Measurements from ENCODE around the gene IRX3.
A peak's percentile ranks its signal among the peaks of the same experiment; 100 is the strongest.

IRX3 gene

DNA sequence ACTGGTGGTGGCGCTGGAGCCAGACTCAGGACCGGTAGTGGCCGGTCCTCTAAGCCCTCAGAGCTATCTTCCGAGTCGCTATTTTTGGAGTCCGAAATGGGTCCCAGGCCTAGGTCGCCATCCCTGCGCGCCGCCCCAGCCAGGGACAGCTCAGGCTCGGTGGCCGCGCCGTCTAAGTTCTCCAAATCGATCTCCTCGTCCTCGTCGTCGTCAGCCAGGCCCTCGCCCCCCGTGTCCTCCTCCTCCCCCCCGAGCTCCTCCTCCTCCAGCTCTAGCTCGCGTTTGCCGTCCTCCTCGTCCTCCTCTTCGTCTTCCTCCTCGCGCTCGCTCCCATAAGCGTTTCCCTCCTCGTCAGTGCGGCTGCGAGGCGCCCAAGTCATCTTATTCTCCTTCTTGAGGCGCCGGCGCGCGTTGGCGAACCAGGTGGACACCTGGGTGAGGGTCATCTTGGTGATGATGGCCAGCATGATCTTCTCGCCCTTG, 1.6 kb downstream of the IRX3 start:
- Mint-ChIP-seq H3K27ac (no peak overlapping the region), H3K27me3 (peaks cover 99% of the 10 kb centered on the region), H3K9me3 (no peaks in the 10 kb centered on the region), H3K4me3 (peak overlapping the region; percentile 57 to 64), H3K4me1 (peaks cover 77% of the 10 kb centered on the region)
- no peak for ATAC-seq
- no peak for DNase-seq

DNA sequence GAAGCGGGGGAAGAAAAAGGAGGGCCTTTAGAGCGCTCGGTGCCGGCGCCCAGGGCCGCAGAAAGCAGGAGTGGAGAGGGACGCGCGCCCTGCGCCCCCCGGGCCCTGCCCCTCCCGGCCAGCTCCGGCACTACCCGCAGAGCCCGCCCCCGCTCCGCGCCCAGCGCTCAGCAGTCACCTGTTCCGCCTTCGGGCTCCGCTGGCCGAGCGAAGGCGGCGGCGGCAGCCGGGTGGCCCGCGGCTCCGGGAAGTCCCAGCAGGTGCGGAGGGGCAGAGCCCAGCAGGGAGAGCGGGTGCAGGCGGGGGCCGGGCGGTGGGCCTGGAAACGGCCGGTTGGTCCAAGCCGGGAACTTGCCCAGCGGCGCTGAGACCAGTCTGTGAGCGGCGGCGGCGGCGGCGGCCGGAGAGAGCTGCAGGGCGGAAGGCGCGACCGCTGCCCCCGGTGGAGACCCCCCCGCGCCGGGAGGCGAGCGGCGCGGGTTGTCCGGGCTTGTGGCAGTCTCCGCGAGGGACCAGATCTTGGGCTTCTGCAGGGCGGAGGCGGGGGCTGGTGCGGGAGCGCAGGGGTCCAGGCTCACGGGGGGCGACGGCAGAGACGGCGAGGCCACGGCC, 2.2 kb downstream of the IRX3 start:
- H3K4me1 Mint-ChIP-seq: peaks cover 71% of the 10 kb centered on the region
- H3K9me3 Mint-ChIP-seq: no peaks in the 10 kb centered on the region
- H3K27me3 Mint-ChIP-seq: peaks cover 99% of the 10 kb centered on the region
- peak overlapping the region; percentile 13 to 42 for H3K4me3 Mint-ChIP-seq
- DNase-seq (no peak), ATAC-seq (no peak)
- no peak overlapping the region for H3K27ac Mint-ChIP-seq

GRCh38 chr16:54283725-54284318, 2.8 kb downstream of the IRX3 start:
- no peaks in the 10 kb centered on the region for H3K9me3 Mint-ChIP-seq
- peaks cover 68% of the 10 kb centered on the region for H3K4me1 Mint-ChIP-seq
- ATAC-seq (no peak), DNase-seq (no peak)
- H3K4me3 Mint-ChIP-seq: peak overlapping the region; percentile 13 to 42
- H3K27ac Mint-ChIP-seq: no peak overlapping the region
- peaks cover 97% of the 10 kb centered on the region for H3K27me3 Mint-ChIP-seq

DNA sequence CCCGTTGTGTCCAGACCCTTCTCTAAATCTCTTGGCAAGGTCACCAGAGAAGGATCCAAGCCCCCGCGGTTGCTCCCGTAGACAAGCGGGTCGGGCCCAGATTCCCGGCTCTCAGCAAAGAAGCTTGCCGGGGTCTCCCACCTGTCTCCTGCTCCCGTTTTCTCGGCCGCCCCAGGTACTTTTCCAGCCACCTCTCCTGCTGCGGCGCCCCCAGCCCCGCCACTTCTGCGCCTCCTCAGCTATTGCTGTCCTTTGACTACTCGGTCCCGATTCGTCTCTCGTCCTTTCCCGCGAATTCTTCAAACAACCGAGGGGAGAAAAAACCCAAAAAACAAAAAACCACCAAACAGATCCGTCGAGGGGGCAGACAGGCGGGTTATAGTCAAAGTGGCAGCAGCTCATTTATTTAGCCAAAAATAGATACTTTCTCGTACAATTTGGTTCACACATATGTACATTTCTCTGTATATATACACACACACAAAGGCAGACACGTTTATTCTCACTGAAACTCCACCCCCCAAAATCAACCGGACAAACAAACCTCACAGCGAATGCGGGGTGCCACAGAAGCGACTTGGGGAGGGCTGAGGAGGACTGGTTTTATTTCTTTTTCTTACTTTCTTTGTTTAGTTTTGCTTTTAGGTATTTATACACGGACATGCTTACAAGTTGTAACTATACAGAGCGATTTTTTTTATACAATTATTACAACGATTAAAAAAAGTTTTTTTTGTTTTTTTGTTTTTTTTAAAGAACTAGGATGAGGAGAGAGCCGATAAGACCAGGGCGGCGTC, 3.5 kb downstream of the IRX3 start:
- H3K27me3 Mint-ChIP-seq: peaks cover 96% of the 10 kb centered on the region
- peaks cover 66% of the 10 kb centered on the region for H3K4me1 Mint-ChIP-seq
- no peak for ATAC-seq
- H3K27ac Mint-ChIP-seq: no peak overlapping the region
- H3K9me3 Mint-ChIP-seq: no peaks in the 10 kb centered on the region
- peak overlapping the region in 1 of 2 donors; percentile 30 for H3K4me3 Mint-ChIP-seq
- DNase-seq: no peak

- peaks cover 93% of the 10 kb centered on the region for H3K27me3 Mint-ChIP-seq
- peaks cover 62% of the 10 kb centered on the region for H3K4me1 Mint-ChIP-seq
- ATAC-seq (peak; percentile 59), DNase-seq (peak in 1 of 2 donors; percentile 37)
- peak overlapping the region; percentile 68 to 75 for H3K4me3 Mint-ChIP-seq
- no peaks in the 10 kb centered on the region for H3K9me3 Mint-ChIP-seq
- peak overlapping the region in 1 of 2 donors; percentile 74 for H3K27ac Mint-ChIP-seq
Measured at GRCh38 chr16:54282202-54282927, 4.2 kb downstream of the IRX3 start.

DNA sequence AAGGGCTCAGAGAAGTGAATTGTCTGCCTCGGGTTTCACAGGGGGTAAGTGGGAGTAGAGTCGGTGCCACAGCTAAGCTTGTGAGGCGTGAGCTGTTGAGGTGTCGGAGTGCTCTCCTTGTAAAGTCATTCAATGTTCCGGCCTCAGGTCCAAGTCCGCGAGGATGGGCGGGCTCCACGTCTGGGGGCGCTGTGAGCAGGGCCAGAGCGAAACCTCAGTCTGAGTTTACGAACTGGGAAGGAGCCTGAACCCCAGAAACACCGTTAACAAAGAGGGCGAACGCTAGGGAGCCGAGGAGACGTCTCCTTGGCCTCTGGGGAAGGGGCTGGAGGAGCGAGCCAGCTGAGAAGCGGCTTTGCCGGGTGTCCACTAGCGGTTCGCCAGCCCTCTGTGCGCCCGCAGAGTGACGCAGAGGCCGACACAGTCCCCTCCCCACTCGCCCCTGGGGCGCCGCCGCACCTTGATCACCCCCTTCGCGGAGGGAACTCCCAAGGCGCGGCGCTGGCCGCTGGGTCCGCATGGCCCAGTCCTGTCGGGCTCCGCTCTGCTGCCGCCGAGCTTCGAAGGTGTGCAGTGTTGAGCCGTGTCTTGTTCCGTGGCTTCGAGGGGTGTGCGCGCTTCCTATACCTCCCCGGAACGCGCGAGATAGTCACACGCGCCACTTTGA, 4.9 kb downstream of the IRX3 start:
- H3K27me3 Mint-ChIP-seq: peaks cover 86% of the 10 kb centered on the region
- H3K4me3 Mint-ChIP-seq: peak overlapping the region; percentile 68 to 75
- no peak overlapping the region for H3K27ac Mint-ChIP-seq
- H3K4me1 Mint-ChIP-seq: peaks cover 57% of the 10 kb centered on the region
- no peaks in the 10 kb centered on the region for H3K9me3 Mint-ChIP-seq
- DNase-seq (no peak), ATAC-seq (no peak)

- H3K27ac Mint-ChIP-seq: no peak overlapping the region
- DNase-seq (no peak), ATAC-seq (peak; percentile 31)
- H3K4me1 Mint-ChIP-seq: peaks cover 51% of the 10 kb centered on the region
- no peaks in the 10 kb centered on the region for H3K9me3 Mint-ChIP-seq
- no peak overlapping the region for H3K4me3 Mint-ChIP-seq
- H3K27me3 Mint-ChIP-seq: peaks cover 78% of the 10 kb centered on the region
Measured at GRCh38 chr16:54280751-54281150, 5.8 kb downstream of the IRX3 start.

- DNase-seq: no peak
- H3K27me3 Mint-ChIP-seq: peaks cover 58% of the 10 kb centered on the region
- no peak for ATAC-seq
- H3K4me1 Mint-ChIP-seq: peaks cover 32% of the 10 kb centered on the region
- H3K27ac Mint-ChIP-seq: no peak overlapping the region
- no peaks in the 10 kb centered on the region for H3K9me3 Mint-ChIP-seq
- H3K4me3 Mint-ChIP-seq: no peak overlapping the region
Measured at GRCh38 chr16:54277845-54278703, 8.5 kb downstream of the IRX3 start.

DNA sequence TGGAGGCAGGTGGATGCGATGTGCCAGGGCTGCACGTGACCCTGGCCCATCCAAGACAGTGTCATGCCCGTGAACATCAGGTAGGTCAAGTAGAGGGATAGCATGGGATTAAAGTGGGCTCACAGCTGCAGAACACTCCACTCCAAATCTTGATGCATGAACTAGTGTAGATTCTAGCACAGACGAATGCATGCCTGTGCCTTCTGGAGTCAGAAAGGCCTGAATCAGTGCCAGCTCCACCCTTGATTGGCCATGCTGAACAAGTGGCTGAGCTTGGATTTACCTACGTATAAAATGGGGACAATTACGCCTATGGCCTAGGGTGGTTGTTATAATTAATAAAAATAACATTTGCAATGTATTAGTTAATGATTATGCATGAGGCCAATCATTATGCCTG, 10.6 kb downstream of the IRX3 start:
- Mint-ChIP-seq H3K9me3 (peaks cover 0 to under 1% of the 10 kb centered on the region in 2 donors), H3K27me3 (peaks cover 38% of the 10 kb centered on the region), H3K4me1 (peaks cover 11% of the 10 kb centered on the region), H3K27ac (no peak overlapping the region), H3K4me3 (no peak overlapping the region)
- DNase-seq: no peak
- no peak for ATAC-seq

DNA sequence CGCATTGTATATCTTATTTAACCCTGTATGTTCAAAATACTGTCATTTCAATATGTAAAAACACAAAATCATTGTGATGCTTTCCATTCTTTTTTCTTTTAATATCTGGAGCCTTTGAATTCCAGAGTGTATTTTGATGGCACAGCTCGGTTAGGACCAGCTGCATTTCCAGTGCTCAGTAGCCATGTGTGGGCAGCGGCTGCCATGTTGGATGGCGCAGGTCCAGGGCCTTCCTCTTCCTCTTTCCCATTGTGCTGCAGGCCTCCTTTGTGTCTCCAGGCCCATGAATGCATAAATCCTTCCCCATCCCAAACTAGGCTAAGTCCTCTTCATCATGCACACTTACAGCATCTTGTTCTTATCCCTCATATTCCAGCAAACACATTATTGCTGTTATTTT, 13.0 kb downstream of the IRX3 start:
- DNase-seq: no peak
- Mint-ChIP-seq H3K4me3 (no peak overlapping the region), H3K9me3 (peaks cover 0 to 7% of the 10 kb centered on the region in 2 donors), H3K4me1 (peaks cover 6% of the 10 kb centered on the region), H3K27me3 (peaks cover 26% of the 10 kb centered on the region), H3K27ac (no peak overlapping the region)
- no peak for ATAC-seq

DNA sequence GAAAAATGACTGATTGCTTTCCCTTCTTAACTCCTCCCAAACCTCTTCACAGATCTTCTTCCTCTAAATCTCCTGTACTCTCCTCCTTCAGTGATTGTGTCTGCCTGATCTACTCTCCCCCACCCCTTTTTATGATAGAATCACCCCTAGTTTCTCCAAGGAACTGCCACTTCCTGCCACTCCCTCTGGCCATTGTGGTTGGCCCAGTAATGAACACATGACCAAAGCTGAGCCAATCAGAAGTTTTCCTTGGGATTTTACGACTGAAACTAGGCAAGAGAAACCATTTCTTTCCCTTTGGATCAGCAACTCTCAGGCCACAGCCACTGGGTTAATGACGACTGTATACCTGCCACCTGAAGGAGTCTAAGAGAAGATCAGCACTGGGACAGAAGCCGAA, 15.9 kb downstream of the IRX3 start:
- Mint-ChIP-seq H3K9me3 (peaks cover 0 to 7% of the 10 kb centered on the region in 2 donors), H3K4me3 (no peak overlapping the region), H3K27ac (no peak overlapping the region), H3K27me3 (peaks cover 28% of the 10 kb centered on the region), H3K4me1 (no peaks in the 10 kb centered on the region)
- no peak for ATAC-seq
- DNase-seq: no peak

DNA sequence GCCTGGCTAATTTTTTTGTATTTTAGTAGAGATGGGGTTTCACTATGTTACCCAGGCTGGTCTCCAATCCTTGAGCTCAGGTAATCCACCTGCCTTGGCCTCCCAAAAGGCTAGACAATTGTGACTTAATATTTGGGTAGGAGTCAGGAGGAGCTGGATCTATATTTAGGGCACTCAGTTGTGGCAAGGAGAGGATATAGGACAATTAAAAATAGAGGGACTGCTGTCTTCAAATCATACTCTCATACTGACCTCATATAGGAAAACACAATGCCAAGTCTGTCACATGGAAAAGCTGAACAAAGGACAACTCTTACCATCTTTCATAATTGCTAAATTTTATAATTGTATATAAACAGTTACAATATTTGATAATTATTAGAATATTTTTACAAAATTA, 17.1 kb downstream of the IRX3 start:
- peaks cover 0 to 7% of the 10 kb centered on the region in 2 donors for H3K9me3 Mint-ChIP-seq
- H3K4me1 Mint-ChIP-seq: no peaks in the 10 kb centered on the region
- H3K27me3 Mint-ChIP-seq: peaks cover 29% of the 10 kb centered on the region
- H3K4me3 Mint-ChIP-seq: no peak overlapping the region
- DNase-seq: no peak
- H3K27ac Mint-ChIP-seq: no peak overlapping the region
- no peak for ATAC-seq

- H3K4me1 Mint-ChIP-seq: no peaks in the 10 kb centered on the region
- no peak for ATAC-seq
- H3K9me3 Mint-ChIP-seq: peaks cover 0 to 7% of the 10 kb centered on the region in 2 donors
- DNase-seq: no peak
- H3K27me3 Mint-ChIP-seq: peaks cover 33% of the 10 kb centered on the region
- H3K4me3 Mint-ChIP-seq: no peak overlapping the region
- H3K27ac Mint-ChIP-seq: no peak overlapping the region
Measured at GRCh38 chr16:54268766-54269165, 17.8 kb downstream of the IRX3 start.

GRCh38 chr16:54268340-54268739, 18.2 kb downstream of the IRX3 start:
- DNase-seq (no peak), ATAC-seq (no peak)
- H3K27me3 Mint-ChIP-seq: peaks cover 37% of the 10 kb centered on the region
- H3K9me3 Mint-ChIP-seq: peaks cover 0 to 7% of the 10 kb centered on the region in 2 donors
- H3K27ac Mint-ChIP-seq: peak overlapping the region in 1 of 2 donors; percentile 24
- no peaks in the 10 kb centered on the region for H3K4me1 Mint-ChIP-seq
- H3K4me3 Mint-ChIP-seq: no peak overlapping the region

Data from stimulated activated naive CD8-positive, alpha-beta T cell treated with anti-CD3 and anti-CD28 coated beads, Interleukin-15, amount 100 ng/mL, for 72 hours (primary cell).